ENCODE results near the gene WDR7.

DNA sequence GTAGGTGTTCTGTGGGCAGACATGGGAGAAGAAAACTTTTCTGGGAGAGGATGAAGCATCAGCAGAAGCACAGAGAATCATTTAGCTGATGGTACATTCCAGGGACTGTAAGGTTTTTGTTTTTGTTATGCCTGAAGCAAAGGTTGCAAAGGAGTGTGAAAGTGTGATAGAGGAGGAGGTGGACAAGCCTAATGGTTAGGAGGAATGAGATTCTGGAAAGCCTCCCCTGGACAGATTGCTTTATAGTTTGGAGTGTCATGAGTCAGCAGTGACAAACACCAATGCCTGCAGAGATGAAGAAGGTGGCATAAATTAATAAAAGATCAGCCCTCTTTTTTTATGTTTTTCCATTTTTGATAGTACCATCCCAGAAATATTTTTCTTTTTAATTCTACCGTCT, 324.1 kb downstream of the WDR7 start:
- TF ChIP-seq POLR2A (IDR thresholded peaks at IDR 0.05) (no peak), POLR2AphosphoS5 (IDR thresholded peaks at IDR 0.05) (no peak), EP300 (IDR thresholded peaks at IDR 0.05) (no peak)
- TF ChIP-seq, protein P1, sequence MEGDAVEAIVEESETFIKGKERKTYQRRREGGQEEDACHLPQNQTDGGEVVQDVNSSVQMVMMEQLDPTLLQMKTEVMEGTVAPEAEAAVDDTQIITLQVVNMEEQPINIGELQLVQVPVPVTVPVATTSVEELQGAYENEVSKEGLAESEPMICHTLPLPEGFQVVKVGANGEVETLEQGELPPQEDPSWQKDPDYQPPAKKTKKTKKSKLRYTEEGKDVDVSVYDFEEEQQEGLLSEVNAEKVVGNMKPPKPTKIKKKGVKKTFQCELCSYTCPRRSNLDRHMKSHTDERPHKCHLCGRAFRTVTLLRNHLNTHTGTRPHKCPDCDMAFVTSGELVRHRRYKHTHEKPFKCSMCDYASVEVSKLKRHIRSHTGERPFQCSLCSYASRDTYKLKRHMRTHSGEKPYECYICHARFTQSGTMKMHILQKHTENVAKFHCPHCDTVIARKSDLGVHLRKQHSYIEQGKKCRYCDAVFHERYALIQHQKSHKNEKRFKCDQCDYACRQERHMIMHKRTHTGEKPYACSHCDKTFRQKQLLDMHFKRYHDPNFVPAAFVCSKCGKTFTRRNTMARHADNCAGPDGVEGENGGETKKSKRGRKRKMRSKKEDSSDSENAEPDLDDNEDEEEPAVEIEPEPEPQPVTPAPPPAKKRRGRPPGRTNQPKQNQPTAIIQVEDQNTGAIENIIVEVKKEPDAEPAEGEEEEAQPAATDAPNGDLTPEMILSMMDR (IDR thresholded peaks at IDR 0.05): no peak
